GM23248 (cell line): ENCODE results near the gene ABLIM3.

Experiments used
- EZH2 ChIP-seq: fragments of 200-600 bp; sonication (generic); IDR thresholded peaks from 2 replicates; pipeline ENCODE4 v1.6.1; 2018; ENCODE audit warnings: antibody characterized with exemption, mild to moderate bottlenecking; ENCODE audit not compliant: insufficient read depth, poor library complexity, severe bottlenecking
- EZH2phosphoT487 ChIP-seq: fragments of 200-600 bp; sonication (generic); IDR thresholded peaks from 2 replicates; pipeline ENCODE4 v1.6.1; 2018; ENCODE audit warnings: antibody characterized with exemption, moderate library complexity, mild to moderate bottlenecking, low read depth; ENCODE audit not compliant: insufficient read depth

- TF ChIP-seq EZH2phosphoT487 = no peak
- no peak for TF ChIP-seq EZH2
Observed at GRCh38 chr5:149239917-149240316, 98.6 kb downstream of the ABLIM3 start.
